Activated T-cell treated with anti-CD3 and anti-CD28 coated beads, Interleukin-2, amount 50 U/mL, for 1 hour (primary cell): ENCODE measurements around the gene KLHDC8A.

ENCODE experiments used
- DNase-seq: peaks from one replicate; pipeline ENCODE4 v3.0.0-alpha.2; 2020

Gene KLHDC8A

DNA sequence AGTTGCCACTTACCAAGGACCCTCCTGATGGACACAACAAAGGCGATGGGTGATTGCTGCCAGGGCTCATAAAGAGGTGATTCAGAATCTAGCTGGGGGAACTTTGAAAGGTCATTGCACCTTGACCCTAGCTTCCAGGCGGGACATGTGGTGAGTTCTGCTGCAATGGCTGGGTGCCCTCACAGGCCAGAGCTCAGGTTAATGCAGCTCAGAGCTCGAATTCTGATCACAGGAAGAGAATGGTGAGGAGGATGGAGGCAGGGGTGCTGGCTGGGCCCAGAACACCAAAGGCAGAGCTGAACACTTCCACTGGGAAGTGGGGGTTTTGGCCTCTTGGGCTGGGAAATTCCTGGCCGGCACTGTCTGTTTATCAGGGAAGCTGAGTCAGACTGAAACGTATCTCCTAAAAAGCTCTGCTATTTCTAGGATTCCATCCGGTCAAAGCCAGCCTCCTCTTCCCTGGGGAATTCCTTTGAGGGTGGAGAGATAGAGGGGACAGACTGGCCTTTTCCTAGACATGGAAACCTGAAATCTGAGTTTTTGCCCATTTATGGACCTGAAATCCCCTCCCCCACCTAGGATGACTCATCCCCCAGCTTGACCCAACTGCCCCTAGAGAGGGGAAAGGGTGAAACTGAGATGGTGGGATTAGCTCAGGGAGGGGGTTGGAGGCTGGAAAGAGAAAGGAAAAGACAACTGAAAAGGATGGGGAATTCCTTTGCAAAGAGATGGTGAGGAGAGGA is 62.4 kb downstream of the KLHDC8A start:
- DNase-seq, result no peak

DNA sequence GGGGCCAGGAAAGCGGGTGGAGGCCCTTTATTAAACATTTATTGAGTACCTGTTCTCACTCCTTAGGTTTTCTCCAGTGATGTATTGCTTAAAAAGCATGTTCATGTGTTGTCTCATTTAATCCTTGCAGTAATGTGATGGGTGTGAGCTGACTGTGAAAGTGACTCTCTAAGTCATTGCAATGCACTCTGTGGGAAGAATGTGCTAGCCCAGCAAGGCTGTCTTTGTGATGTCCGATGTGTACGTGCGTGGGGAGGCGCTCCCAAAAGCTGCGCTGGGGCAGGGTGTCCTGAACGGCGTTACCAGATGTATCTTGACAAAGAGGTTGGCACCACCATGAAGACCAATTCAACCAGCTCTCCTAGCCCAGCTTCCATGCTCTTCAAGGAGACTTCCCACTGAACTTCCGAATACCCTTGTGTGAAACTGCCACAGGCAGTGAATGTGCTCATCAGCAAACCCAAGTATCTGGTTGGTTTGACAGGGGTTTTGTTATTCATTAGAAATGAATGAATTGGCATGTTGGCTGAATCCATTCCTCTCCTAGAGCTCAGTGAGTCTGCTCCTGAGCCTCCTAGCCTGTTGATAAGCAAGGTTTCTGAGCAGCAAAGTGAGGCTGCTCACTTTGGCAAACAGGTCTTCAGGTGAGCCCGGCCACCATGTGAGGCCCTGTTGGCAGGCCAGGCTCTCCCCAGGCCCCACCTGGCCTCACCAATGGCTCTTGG is 63.2 kb downstream of the KLHDC8A start:
- no peak for DNase-seq

DNA sequence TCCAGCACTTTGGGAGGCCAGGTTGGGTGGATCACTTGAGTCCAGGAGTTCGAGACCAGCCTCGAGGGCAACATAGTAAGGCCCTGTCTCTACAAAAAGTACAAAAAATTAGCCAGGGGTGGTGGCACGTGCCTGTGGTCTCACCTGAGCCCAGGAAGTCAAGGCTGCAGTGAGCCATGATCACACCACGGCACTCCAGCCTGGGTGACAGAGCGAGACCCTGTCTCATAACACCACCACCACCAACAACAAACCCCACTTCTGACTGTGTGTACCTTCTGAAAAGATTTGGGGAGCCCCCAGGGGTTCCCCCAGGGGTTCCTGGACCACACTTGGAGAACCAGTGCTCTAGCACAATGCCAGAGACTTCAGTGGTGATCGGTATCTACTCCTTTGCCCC is 65.1 kb downstream of the KLHDC8A start:
- no peak for DNase-seq

DNA sequence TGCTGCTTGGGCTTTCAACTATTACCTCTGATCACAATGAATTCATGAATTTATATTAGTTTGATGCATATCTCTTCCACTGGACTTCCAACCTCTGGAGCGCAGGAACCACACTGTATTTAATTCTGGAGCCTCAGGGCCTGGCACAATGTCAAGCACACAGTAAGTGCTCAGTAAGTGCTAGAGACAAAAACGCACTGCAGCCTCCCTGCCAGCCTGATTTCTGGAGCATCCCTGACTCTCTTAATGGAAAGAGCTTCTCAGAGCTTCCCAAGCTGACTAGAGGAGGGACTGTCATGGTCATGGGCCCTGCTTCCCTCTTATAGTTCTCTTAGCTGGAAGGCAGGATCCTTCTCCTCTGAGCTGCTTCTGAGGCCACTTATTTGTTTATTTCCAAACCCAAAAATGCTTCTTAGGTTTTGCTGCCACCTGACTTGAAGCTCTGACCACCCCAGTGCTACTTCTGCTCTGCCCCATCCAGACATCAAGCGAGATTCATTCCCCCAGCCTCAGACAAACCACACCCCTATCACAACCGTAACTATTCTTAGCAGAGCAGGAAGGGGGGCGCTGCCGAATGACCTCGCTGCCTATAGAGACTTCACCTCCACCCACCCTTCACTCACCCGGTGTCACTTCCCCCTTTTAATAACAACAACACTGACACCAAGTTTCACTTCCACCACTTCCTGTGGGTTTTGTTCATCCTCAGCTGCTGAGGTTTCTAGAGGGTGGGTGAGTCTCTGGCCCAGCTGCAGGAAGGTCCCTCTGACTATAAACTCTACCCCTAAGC is 68.8 kb downstream of the KLHDC8A start:
- DNase-seq, result peak; percentile 70

DNA sequence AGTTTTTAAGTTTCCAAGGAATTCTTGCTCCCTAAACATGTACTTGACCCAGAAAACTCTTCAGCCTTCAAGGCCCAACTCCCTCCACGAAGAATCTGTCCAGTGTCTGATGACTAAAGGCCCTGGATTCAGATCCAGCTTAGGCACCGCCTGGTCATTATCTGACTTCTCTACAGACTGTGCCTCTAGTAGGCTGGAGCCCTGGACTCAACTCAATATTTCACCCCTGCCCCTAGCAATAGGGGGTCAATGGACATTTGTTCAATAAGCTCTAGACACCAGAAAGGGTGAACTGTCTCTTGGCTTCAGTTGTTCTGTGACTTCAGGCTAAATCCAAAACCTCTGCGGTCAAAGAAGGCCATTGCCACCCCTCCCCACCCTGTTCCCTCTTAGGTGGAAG is 69.6 kb downstream of the KLHDC8A start:
- DNase-seq, result no peak

DNA sequence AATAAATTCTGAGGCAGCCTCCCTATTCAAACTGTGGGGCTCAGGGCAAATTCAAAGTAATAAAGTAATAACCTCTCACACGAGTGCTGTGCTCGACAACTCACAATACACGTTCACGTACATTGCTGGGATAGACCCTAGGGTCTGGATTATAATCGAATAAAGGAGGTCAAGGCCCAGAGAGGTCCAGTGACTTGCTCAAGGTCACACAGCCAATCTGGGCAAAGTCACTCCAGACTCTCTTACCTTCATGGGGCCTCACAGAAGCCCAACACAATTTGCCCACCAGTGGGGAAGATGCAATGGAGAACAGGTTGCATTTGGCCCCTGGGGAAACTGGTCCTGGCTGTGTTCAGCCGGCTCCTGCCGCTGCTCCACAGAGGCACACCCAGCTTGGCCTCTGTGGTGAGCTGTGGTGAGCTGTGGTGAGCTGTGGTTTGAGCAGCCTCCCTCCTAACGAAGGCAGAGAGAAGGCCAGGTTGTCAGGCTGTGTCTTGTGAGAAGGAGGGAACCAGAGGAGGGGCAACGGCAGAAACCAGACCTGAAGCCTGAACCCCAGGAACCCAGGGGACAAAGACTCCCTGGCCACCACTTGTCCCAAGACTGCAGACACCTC is 70.3 kb downstream of the KLHDC8A start:
- DNase-seq, result peak; percentile 62
